ENCODE data around the gene GDF9.

Gene GDF9

GRCh38 chr5:132866342-132867045 lies at the start of gene GDF9, which contains the start of gene UQCRQ:
GDF9 (minus strand) TSS chr5:132866469; CDS start chr5:132864533, 1,936 bp downstream.
UQCRQ (plus strand) TSS chr5:132866642; CDS start chr5:132866882, 240 bp downstream.
- peak; percentile 71 to 82 for DNase-seq (ENCODE audit: low read depth in 2 of 2)

GRCh38 chr5:132915681-132916080 lies 49.4 kb upstream of the GDF9 start:
- no peak for DNase-seq (ENCODE audit: low read depth in 2 of 2)

- no peak for DNase-seq (ENCODE audit: low read depth in 2 of 2)
These were observed 43.4 kb upstream of the GDF9 start for GRCh38 chr5:132909702-132910101.

- DNase-seq (ENCODE audit: low read depth in 2 of 2), result no peak
These were observed 40.9 kb upstream of the GDF9 start for GRCh38 chr5:132907161-132907560.

- no peak for DNase-seq (ENCODE audit: low read depth in 2 of 2)
These were observed 39.7 kb upstream of the GDF9 start for GRCh38 chr5:132905938-132906337.

- no peak for DNase-seq (ENCODE audit: low read depth in 2 of 2)
These were observed 35.5 kb upstream of the GDF9 start for GRCh38 chr5:132901730-132902129.

- no peak for DNase-seq (ENCODE audit: low read depth in 2 of 2)
These were observed 34.8 kb upstream of the GDF9 start for GRCh38 chr5:132901036-132901435.

GRCh38 chr5:132898094-132898493 lies 31.8 kb upstream of the GDF9 start:
- no peak for DNase-seq (ENCODE audit: low read depth in 2 of 2)

- DNase-seq (ENCODE audit: low read depth in 2 of 2), result no peak
These were observed 30.4 kb upstream of the GDF9 start for GRCh38 chr5:132896685-132897084.

GRCh38 chr5:132895719-132896305 lies 29.5 kb upstream of the GDF9 start:
- no peak for DNase-seq (ENCODE audit: low read depth in 2 of 2)

GRCh38 chr5:132890817-132891216 lies 24.5 kb upstream of the GDF9 start:
- no peak for DNase-seq (ENCODE audit: low read depth in 2 of 2)

GRCh38 chr5:132889501-132889900 lies 23.2 kb upstream of the GDF9 start:
- DNase-seq (ENCODE audit: low read depth in 2 of 2), result no peak

GRCh38 chr5:132887283-132887682 lies 21.0 kb upstream of the GDF9 start:
- DNase-seq (ENCODE audit: low read depth in 2 of 2), result no peak

GRCh38 chr5:132886064-132886823 lies 20.0 kb upstream of the GDF9 start:
- no peak for DNase-seq (ENCODE audit: low read depth in 2 of 2)

- DNase-seq (ENCODE audit: low read depth in 2 of 2), result no peak
These were observed 18.3 kb upstream of the GDF9 start for GRCh38 chr5:132884548-132884947.

GRCh38 chr5:132883261-132883834 lies 17.1 kb upstream of the GDF9 start:
- no peak for DNase-seq (ENCODE audit: low read depth in 2 of 2)

GRCh38 chr5:132877938-132878337 lies 11.7 kb upstream of the GDF9 start:
- no peak for DNase-seq (ENCODE audit: low read depth in 2 of 2)

- no peak for DNase-seq (ENCODE audit: low read depth in 2 of 2)
These were observed 11.2 kb upstream of the GDF9 start for GRCh38 chr5:132877466-132877865.

- DNase-seq (ENCODE audit: low read depth in 2 of 2), result no peak
These were observed 9.9 kb upstream of the GDF9 start for GRCh38 chr5:132876020-132876759.

GRCh38 chr5:132873930-132874271 lies 7.6 kb upstream of the GDF9 start:
- DNase-seq (ENCODE audit: low read depth in 2 of 2), result no peak

- no peak for DNase-seq (ENCODE audit: low read depth in 2 of 2)
These were observed 7.1 kb upstream of the GDF9 start, which contains the start of gene LEAP2 for GRCh38 chr5:132873119-132873929. LEAP2 (plus strand) TSS chr5:132873668; CDS start chr5:132873695, 27 bp downstream.

Data from stimulated activated CD8-positive, alpha-beta memory T cell treated with anti-CD3 and anti-CD28 coated beads, Interleukin-2, amount 100 ng/mL, for 1 hour (primary cell).